Renal cortex interstitium (tissue), 11 donors: ENCODE data around the gene UBE3A. TPM values are rescaled to one million over a fixed set of nuclear protein-coding genes. Genes with fewer than 3 reads are reported as not detected.
A peak's percentile ranks its signal among the peaks of the same experiment; 100 is the strongest.

ENCODE experiments used
- DNase-seq, 11 donors: peaks; one replicate each; pipeline ENCODE4 v3.0.0-alpha.2; 2013; ENCODE audit warnings: low read depth in 9 of 11, low spot score in 4 of 11; ENCODE audit errors: extremely low read depth in 1 of 11
- polyA plus RNA-seq, 3 donors: library from polyadenylated mRNA; unstranded; fragments of 120-200 nt; gene quantifications; one replicate each; pipeline ENCODE4 v1.2.1, GENCODE V29; 2013; ENCODE audit not compliant: insufficient read length in 3 of 3

UBE3A gene
- polyA plus RNA-seq, 3 donors, result 89.8 to 108 (median 96.9) TPM

GRCh38 chr15:25372298-25372697 lies 66.5 kb downstream of the UBE3A start:
- no peak for DNase-seq

- DNase-seq, result no peak
These were observed 70.0 kb downstream of the UBE3A start for GRCh38 chr15:25368850-25369249.

GRCh38 chr15:25366058-25366457 lies 72.8 kb downstream of the UBE3A start:
- no peak for DNase-seq

- DNase-seq, result no peak
These were observed 76.3 kb downstream of the UBE3A start for GRCh38 chr15:25362545-25362944.

GRCh38 chr15:25347707-25348106 lies 91.1 kb downstream of the UBE3A start:
- no peak for DNase-seq

GRCh38 chr15:25346371-25346770 lies 92.5 kb downstream of the UBE3A start:
- no peak for DNase-seq

- no peak for DNase-seq
These were observed 92.9 kb downstream of the UBE3A start for GRCh38 chr15:25345943-25346342.

- DNase-seq, result no peak
These were observed 96.2 kb downstream of the UBE3A start for GRCh38 chr15:25342629-25343028.

- DNase-seq, result no peak
These were observed 99.4 kb downstream of the UBE3A start for GRCh38 chr15:25339431-25339830.

GRCh38 chr15:25335279-25335678 lies 103.5 kb downstream of the UBE3A start:
- no peak for DNase-seq

GRCh38 chr15:25333049-25333448 lies 105.8 kb downstream of the UBE3A start:
- DNase-seq, result no peak

GRCh38 chr15:25332306-25332705 lies 106.5 kb downstream of the UBE3A start:
- DNase-seq, result no peak

GRCh38 chr15:25331860-25332259 lies 107.0 kb downstream of the UBE3A start:
- DNase-seq, result no peak

- DNase-seq, result no peak
These were observed 107.4 kb downstream of the UBE3A start for GRCh38 chr15:25331404-25331803.

- peak in 1 of 11 donors; percentile 5 for DNase-seq
These were observed 109.1 kb downstream of the UBE3A start for GRCh38 chr15:25329696-25330095.

- no peak for DNase-seq
These were observed 111.1 kb downstream of the UBE3A start for GRCh38 chr15:25327686-25328085.

- DNase-seq, result no peak
These were observed 113.6 kb downstream of the UBE3A start for GRCh38 chr15:25325187-25325586.

GRCh38 chr15:25323420-25323819 lies 115.4 kb downstream of the UBE3A start:
- DNase-seq, result no peak

GRCh38 chr15:25287823-25288222 lies 151.0 kb downstream of the UBE3A start:
- no peak for DNase-seq
